Measurements from ENCODE around the gene CEP164. TPM values are rescaled to one million over a fixed set of nuclear protein-coding genes. Genes with fewer than 3 reads are reported as not detected.

The CEP164 gene
- polyA plus RNA-seq, 3 donors, result 24.8 to 39.1 (median 28.6) TPM

DNA sequence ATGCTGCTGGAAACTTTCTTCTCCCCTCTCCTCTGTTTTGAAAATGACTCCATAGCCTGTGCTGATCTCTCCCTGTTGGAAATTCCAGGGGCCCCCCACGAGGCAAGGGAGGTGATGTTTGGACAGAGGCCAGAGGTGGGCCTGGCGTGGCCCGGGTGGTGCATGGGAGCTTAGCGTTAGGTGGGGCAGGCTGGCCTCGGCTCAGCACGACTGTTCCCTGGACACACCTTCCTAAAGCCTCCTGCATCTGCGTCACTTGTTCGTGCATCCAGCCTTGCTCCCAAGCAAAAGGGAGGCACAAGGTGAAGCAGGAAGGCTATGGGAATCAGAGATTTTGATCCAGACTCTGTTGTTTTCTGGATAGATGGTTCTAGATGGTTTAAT lies 135.2 kb downstream of the CEP164 start:
- no peak for DNase-seq (ENCODE audit: extremely low read depth in 1 of 11, low read depth in 9 of 11, low spot score in 4 of 11)

Other genes starting within 250 kb of the CEP164 start
- gene SIK3, start 229.4 kb upstream of the CEP164 start, polyA plus RNA-seq (ENCODE audit: insufficient read length in 3 of 3), result 10 to 100 TPM; 34.7 to 48.6 (median 36.1) TPM
- 10 to 100 TPM; 75.0 to 80.0 (median 76.7) TPM for gene PAFAH1B2, start 183.6 kb upstream of the CEP164 start, polyA plus RNA-seq (ENCODE audit: insufficient read length in 3 of 3)
- 10 to 100 TPM; 42.3 to 50.5 (median 43.8) TPM for gene SIDT2, start 149.1 kb upstream of the CEP164 start, polyA plus RNA-seq (ENCODE audit: insufficient read length in 3 of 3)
- 100 to 1,000 TPM; 115 to 160 (median 145) TPM for gene TAGLN, start 128.5 kb upstream of the CEP164 start, polyA plus RNA-seq (ENCODE audit: insufficient read length in 3 of 3)
- 10 to 100 TPM; 18.3 to 31.5 (median 23.8) TPM for gene PCSK7, start 95.8 kb upstream of the CEP164 start, polyA plus RNA-seq (ENCODE audit: insufficient read length in 3 of 3)
- gene RNF214, start 95.2 kb upstream of the CEP164 start, polyA plus RNA-seq (ENCODE audit: insufficient read length in 3 of 3), result 10 to 100 TPM; 30.8 to 35.2 (median 33.2) TPM
- gene BACE1-AS, start 36.5 kb upstream of the CEP164 start, polyA plus RNA-seq (ENCODE audit: insufficient read length in 3 of 3), result 10 to 100 TPM; 18.0 to 26.8 (median 21.6) TPM
- 10 to 100 TPM; 56.6 to 62.9 (median 59.7) TPM for gene BACE1, start 11.6 kb upstream of the CEP164 start, polyA plus RNA-seq (ENCODE audit: insufficient read length in 3 of 3)